Stimulated activated naive CD8-positive, alpha-beta T cell treated with anti-CD3 and anti-CD28 coated beads, Interleukin-15, Interleukin-2, amounts not matched to agents 100 U/mL and 50 U/mL, for 24 hours (primary cell): ENCODE data around the gene DYRK4.

Experiments used
- ATAC-seq: fragments of 150-1000 bp; cut with Tn5 transposase; one replicate; pipeline ENCODE4 v1.10.0; 2021
- DNase-seq: peaks from one replicate; pipeline ENCODE4 v3.0.0; 2021

Gene DYRK4

DNA sequence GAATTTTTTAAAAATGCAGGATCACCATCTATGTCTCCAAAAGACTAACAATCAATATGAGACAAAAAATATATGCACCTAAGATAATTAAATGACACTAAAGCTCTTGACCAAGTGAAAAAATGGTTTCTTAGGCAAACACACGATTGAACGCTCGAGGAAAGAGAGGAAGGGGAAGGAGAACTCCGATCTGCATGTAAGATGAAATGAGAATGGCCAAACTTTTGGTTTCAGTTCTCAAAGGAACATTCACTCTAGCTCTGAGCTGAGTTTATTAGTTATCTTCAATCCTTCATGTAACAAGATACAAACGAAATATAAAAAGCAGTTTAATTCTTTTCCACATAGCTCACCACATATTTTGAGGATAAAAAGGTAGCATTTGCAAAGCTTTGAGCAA lies 2.8 kb downstream of the DYRK4 start:
- ATAC-seq = no peak
- no peak for DNase-seq

DNA sequence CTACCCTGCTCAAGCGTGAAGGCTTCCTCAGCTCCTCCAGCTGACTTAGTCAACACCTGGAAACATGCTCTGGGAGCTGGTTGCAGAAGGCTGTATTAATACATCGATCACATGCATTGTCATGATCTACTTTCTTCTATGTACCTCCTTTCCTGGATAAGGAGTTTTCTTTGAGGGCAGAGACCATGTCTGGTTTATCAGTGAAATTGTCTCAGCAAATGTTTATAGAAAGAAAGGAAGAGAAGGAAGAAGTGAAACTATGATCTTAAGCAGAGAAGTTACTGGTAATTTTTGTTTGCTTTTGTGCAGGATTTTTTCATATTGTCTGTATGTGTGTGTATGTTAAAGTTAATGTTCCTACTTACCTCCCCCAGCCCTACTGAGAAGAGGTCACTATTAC lies 4.5 kb downstream of the DYRK4 start:
- ATAC-seq (no peak), DNase-seq (no peak)

DNA sequence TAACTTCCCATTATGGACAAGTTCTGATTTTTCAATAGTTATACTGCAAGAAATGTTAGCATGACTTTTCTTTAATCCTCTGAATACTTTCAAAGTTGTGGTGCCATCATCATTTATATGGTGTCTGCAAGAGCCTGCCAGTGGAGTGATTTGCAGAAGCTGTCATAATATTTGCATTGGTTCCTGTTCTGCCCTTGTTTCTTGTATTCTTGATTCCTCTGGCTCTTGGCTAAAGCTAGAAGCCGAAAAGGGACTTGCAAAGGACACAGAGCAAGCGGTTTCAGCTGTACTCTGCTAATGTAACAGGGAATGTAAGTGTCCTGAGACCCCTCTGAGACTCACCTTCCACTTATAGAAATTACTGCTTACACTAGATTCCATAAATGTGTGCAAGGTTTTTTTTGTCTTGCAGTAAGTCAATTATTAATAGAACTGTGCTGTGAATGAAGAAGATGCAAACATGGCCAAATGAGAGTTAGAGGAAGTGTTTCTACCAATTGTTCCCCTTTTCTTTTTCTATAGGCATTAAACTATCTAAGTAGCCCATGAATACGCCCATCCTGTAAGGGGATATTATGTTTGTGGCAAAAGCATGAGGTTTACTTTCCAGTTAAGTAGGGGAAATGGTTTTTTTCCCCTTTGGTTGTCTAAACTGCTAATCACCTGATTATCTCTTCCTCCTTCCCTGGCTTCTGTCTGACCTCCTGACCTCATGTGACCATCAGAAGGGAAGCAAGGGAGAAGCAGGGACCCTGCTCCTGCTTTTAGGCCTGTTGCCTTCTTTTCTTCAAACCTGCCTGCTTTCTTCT lies 5.3 kb downstream of the DYRK4 start:
- DNase-seq = no peak
- no peak for ATAC-seq

DNA sequence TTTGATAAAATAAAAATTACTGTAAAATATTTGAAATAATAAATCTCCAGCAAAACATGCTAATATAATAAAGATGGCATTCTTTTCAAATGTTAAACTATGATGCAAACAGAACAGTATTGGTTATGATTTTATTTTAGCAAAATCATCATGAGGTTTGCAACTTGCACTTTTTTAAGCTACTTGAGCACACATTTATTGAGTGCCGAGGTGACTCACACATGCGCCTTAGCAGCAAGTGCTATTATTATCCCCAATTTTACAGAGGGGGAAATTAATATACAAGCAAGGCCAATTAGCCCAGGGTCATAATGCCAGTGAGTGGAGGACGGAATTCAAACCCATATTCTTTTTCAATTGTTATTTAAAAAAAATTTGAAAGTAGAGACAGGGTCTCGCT lies 7.3 kb downstream of the DYRK4 start:
- DNase-seq = no peak

DNA sequence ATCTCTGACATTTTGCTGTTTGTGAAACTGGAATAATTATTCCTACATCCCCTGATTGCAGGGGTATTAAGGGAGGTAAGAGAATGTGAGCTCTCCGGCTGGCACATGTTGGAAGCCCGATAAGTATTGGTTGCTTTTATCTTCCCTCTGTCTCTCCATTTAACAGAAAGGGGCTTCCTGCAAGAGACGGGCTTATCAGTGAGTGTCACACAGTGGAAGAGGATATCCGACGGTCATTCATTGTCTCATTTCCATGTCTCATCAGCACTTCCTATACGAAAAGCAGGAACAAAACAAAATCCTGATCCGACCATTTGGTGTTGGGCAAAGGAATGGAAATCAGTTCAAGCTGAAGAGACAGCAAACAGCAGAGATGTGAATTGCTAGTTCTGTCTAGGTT lies 10.7 kb downstream of the DYRK4 start:
- no peak for DNase-seq
- no peak for ATAC-seq

More for the DNA sequence above, 7.3 kb downstream of the DYRK4 start:
- no peak for ATAC-seq

DNA sequence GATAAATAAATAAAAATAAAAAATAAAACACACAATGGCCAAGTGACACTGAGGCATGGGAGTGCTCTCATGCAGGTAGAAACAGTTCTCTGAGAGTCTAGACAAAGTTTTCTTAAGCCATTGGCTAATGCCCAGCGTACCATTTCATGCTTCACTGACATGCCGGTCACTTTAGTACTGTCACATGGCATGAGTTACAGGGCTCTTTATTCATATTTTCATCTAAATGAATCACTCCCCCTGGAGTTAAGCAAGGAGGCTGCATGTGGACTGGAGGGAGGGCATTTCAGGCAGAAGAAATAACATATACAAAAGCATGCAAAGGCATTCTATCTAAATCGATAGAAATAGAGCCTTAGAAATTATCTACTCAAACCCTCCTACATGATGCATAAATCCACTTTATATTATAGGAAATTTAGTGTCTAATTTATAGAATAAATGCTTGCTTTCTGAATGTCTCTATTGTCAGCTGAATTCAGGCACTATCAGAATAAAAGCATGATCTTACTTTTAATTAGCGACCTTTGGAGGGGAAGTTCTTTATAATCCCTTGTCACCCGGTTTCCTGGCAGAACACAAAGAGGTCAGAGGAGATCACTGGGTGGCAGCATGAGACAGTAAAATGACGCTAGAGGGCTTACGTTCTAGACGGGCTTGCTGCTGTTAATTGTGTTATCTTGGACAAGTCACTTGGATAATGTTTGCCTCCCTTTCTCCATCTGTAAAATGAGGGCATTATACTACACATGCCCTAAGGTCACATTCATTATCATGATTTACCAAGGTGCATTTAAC lies 17.5 kb downstream of the DYRK4 start:
- ATAC-seq (no peak), DNase-seq (no peak)

DNA sequence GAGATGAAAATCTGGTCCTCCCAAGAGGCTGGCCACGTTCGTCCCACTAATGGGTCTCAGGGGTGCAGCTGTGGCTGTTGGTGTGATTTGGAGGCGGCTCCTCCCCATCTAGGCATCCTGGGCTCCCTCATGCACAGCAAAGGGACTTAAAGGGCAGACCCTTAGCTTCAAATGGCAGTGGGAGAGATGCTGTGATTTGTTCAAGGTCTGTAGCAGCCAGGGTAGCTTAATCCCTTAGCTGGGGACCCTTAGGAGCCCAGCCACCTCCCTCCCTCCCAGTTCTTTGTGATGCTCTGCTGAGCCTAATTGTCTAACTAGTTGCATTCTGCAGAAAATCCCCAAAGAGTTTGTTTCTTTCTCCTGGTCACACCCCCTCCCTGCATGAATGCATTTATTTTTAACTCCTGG lies 18.3 kb downstream of the DYRK4 start:
- DNase-seq (no peak), ATAC-seq (no peak)

DNA sequence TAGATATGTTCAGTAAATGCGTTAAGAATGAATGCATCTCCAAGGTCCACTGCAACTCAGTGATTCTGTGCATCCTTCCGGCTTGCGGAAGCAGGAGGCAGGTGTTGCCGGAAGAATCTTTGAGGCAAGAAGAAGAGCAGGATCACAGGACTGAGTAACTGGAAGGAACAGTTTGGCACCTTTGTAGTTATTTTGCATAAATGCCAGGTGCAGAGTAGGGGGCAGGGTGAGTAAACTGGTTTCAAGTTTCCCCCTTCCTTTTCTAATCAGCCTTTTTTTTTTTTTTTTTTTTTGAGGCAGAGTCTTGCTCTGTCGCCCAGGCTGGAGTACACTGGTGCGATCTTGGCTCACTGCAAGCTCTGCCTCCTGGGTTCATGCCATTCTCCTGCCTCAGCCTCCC lies 22.3 kb downstream of the DYRK4 start:
- ATAC-seq (no peak), DNase-seq (no peak)

DNA sequence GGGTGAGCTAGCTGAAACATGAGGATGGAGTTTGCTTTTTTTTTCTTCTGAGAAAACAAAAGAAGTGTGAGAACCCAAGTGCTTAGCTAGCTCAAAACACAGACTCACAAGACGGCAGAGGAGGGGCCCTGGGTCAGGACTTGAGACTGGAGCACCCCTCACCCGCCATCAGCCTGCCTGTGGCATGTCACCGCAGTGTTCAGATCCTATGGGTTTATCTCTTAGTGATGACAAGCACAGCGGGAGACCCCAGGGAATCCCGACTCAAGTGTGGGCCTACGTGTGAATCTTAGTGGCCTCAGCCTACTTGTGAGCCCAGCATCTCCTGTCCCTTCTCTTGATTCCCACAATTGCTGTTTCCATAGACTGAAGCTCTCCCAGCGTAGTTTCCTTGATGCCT lies 22.9 kb downstream of the DYRK4 start:
- DNase-seq = no peak
- no peak for ATAC-seq

DNA sequence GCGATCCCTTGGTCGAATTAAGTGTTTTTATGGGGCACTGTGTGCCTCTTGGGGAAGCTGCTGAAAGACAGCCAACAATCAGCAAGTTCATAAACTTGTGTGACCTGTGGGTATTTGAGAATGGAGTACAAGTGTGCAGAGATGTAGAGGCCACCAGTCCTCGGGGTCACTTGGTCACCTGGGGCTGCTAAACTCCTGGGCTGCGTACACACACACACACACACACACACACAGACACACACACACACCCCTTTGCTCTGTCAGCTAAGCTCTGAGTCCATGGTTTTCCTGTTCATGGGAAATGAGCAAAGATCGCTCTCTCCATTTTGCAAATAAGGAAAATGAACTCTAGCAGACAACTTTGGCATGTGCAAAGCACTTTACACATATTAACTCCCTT lies 24.5 kb downstream of the DYRK4 start:
- DNase-seq = no peak
- no peak for ATAC-seq

DNA sequence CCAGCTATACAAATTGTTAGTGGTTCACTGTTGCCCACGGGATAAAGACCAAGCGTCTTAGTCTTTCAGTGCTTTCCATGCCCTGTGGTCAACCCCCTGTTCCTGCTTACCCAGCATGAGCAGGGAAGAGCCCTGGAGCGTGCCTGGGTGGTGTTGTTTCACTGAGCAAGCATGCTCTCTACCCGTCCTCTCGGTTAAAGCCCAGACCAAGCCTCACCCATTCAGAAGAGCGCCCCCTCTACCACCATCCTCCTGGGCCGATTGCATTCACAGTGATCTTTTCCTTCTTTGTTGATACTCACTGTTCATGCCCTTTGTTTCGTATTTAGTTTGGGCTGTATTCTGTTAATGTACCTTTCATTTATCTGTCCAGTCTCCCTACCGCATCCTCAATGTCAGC lies 25.1 kb downstream of the DYRK4 start:
- DNase-seq = no peak
- no peak for ATAC-seq

DNA sequence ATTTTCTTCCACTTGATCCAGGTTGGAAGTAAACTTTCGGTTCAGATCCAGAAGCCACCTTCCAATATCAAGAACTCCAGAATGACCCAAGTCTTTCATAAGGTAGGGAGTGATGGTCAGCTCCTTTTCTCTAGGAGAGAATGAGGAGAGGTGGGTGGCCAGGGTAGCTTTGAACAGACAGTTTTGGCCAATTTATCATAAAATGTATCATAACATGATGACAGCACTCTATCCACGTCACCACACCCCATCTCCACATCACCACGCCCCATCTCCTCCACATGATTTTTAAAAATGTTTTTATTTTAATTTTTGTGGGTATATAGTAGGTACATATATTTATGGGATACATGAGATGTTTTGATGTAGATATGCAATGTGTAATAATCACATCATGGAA lies 26.9 kb downstream of the DYRK4 start:
- no peak for DNase-seq
- no peak for ATAC-seq

DNA sequence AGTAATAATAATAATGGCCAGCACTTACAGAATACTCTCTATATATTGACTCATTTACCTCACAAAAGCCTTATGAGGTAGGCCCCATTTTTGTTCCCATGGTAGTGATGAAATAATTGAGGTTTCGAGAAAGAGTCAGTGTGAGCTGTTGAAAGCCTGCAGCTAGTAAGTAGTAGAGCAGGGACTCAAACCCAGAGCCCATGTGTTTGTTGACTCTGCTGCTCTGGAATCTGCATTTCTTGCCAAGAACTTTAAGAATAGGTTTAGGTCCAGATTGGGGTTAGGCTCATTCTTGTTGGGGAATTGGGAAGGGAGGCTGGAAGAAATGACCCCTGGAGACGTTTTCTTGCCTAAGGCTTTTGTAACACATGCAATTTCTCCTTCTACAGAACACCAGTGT lies 27.9 kb downstream of the DYRK4 start:
- ATAC-seq = no peak
- DNase-seq = no peak

DNA sequence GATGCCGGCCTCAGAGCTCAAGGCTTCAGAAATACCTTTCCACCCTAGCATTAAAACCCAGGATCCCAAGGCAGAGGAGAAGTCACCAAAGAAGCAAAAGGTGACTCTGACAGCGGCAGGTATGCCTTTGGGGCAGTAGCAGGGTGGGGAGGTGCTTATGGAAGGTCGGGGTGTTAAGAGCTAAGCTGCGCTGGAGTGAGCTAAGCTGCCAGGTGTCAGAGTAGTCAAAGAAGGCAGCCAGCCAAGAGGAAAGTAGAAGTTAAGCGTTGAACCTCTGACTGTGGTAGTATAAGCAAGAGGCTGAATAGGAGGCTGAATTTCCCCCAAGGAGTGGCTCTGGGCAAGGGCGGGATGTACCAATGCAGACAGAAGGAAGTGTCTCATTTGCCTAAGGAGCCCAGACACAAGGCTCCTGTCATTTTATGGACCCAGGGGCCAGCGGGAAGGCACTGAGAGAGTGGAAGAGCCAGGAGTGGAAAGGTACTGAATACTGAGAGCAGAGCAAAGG lies 29.2 kb downstream of the DYRK4 start:
- no peak for DNase-seq
- no peak for ATAC-seq

DNA sequence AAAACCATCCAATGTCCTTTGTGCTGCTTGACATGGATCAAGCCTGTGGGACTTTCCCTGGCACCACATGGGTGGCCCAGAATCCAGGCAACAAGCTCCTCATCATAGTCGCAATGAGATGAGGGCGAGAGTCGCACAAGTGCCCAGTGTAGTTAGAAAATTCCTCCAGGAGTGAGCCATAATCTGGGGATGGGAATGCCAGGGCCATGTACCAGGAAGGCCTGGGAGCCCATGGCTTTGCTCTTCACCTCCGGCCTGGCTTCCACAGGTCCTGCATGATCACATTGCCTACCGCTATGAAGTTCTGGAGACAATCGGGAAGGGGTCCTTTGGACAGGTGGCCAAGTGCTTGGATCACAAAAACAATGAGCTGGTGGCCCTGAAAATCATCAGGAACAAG lies 33.9 kb downstream of the DYRK4 start:
- DNase-seq = no peak

DNA sequence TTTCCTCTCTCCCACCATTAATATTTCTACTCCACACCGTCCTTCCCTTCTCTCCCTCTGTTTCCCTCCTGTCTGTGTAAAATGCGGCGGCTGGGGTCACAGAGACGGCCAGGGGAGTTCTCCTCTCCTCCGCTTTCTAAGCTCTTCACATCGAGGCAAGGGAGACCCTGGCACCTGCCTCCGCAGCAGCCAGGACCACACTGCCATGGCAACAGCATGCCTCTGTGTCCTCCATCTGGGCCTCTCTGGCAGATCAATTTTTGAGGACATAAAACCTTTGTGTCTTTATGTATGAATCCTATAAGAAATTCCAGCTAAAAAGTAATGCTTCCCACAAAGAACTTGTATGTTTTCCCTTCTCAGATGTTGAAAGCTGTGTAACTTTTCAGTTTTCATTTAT lies 41.4 kb downstream of the DYRK4 start:
- DNase-seq (no peak), ATAC-seq (no peak)

More for the DNA sequence above, 33.9 kb downstream of the DYRK4 start:
- ATAC-seq = no peak

DNA sequence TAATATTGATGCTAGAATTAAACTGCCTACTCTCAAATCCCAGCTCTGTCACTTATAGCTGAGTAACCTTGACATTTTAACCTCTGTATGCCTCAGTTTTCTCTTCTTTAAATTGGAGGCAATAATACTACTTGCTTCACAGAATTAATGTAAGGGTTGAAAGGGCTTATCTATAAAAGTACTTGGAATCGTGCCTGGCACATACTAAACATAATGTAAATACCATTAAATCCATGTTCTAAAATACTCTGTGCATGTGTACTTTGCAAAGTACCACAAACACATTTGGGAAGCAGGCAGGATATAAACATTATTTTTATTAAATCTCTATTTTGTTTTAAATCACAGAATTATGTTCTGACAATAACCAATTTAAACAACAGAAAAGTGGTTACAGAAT lies 41.9 kb downstream of the DYRK4 start:
- DNase-seq (no peak), ATAC-seq (no peak)

DNA sequence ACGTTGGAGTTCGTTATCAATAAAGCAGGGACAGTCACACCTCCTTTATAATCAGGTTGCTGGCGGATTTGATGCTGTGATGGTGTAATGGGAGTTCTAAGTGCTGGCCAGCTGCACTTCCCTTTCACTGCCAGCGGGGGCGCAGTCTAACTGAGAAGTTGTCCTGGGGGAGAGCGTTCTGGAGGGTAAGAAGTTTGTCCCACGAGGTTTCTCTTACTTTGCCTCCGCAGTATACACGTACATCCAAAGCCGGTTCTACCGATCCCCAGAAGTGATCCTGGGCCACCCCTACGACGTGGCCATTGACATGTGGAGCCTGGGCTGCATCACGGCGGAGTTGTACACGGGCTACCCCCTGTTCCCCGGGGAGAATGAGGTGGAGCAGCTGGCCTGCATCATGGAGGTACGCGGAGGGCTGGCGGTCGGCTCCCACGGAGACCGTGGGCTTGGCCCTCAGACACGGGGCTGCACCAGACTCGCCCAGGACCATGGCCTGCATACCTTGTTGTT lies 42.7 kb downstream of the DYRK4 start:
- peak; percentile 98 for ATAC-seq

DNA sequence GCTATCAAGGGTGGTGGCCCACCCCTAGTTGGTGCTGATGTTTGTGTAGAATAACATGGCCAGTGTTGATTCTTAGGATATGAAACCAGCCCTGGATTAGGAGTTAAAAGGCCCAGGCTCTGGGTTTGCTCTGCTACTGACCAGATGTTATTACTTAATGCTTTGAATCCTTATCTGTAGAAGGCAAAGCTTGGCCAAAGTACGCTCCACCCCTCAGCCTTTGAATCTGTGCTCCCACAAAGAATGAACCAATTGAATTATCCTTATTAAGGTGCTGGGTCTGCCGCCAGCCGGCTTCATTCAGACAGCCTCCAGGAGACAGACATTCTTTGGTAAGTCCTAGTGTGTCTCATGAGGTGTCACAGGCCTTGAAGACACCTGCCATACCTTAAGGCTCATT lies 45.0 kb downstream of the DYRK4 start:
- ATAC-seq = no peak

More for the DNA sequence above, 42.7 kb downstream of the DYRK4 start:
- peak; percentile 86 for DNase-seq

DNA sequence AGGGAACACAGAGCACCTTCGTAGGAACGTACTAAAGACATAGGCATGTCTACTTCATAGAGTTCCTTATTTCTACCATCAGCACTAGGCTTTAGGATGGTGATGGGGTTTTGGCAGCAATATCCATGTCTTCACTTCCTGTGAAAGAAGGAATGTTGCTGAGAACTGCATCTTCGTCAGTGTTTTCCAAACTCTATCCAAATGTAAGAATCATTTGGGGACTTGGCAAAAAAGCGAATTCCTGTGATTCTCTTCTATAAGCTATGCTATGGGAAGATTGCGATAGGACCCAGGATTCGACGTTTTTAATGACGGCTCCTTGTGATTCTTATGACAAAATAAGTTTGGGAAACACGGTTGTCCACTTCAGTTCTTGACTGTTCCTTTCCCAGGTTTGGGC lies 47.1 kb downstream of the DYRK4 start:
- ATAC-seq (no peak), DNase-seq (no peak)

More for the DNA sequence above, 45.0 kb downstream of the DYRK4 start:
- DNase-seq = no peak

DNA sequence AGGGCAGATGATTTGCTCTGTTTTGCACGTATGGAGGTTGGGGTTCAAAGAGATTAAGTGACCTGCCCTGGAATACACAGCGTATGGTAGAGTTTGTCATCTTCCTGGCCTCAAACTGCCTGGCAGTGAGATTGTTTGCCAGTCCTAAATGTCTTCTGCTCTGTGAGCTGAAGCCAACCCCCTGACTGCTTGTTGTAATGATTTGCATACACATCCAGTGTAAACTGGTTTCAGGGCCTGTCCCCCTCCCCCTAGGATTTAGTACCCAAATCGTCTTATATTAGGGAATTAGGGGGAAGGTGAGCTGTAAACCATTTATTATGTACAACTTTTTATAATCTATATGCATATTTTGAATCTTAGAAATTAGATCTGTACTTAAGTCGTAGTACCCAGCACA lies 48.5 kb downstream of the DYRK4 start:
- ATAC-seq (no peak), DNase-seq (no peak)

DNA sequence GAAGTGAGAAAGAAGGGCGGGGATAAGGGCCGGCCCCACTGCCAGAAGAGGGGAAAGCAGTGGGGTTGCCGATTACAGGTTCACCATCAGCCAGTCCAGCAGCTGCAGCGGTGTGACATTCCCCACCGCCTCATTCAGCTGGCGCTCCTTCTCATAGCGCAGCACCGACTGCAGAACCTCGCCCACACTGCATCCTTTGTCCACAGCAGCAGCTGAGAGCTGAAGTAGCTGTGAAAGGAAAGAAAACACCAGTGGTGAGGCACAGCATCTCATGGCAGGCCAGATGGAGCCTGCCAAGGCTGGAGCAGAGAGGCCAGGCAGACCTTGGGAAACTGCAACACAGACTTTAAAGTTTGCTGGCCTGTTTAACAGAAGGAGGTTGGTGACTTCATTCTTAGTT lies 53.7 kb downstream of the DYRK4 start:
- ATAC-seq (no peak), DNase-seq (no peak)

DNA sequence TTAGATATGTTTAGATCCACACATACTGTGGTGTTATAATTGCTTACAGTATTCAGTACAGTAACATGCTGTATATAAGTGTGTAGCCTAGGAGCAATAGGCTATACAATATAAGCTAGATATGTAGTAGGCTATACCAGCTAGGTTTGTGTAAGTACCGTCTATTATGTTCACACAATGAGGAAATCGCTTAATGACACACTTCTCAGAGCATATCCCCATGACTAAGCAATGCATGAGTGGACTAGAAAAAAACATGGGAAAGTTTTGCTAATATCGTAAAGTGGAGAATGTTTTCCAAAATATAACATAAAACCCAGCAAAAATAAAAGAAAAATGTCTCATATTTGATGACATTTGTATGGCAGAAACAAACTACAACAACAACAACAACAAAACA lies 59.5 kb downstream of the DYRK4 start:
- ATAC-seq (no peak), DNase-seq (no peak)
